Measurements from ENCODE around the gene RMDN2. TPM values are rescaled to one million over a fixed set of nuclear protein-coding genes. Genes with fewer than 3 reads are reported as not detected.

RMDN2 gene
- total RNA-seq, 3 donors from 2014 or later (not counting 1 experiment from before 2014, with no cell fraction given), result 8.4 to 10.9 (median 8.4) TPM

DNA sequence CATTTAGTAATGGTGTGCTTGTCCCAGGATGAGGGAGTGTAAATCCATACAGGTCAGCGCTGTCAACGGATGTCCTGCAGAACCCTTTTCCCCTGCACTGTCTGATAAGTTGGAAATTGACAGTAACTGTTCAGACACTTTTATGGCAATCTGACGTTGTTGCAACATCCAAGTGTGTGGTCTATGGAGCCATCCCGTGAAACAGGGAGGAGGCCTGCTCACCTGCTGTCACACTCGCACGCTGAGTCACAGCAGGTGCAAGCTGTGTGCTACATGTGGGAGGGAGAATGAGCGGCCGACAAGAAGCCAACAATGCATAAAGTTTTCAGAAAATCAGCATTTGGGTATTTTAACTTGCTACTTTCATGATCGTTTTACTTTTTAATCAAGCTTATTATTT, 43.7 kb upstream of the RMDN2 start:
- Mint-ChIP-seq H3K27ac (no peak overlapping the region), H3K36me3 (no peaks in the 10 kb centered on the region), H3K4me1 (peaks cover 0 to under 1% of the 10 kb centered on the region in 2 donors), H3K4me3 (no peak overlapping the region), H3K9me3 (no peaks in the 10 kb centered on the region), H3K27me3 (ENCODE audit: low read depth in 2 of 2) (peaks cover 21 to 34% of the 10 kb centered on the region in 2 donors)
- ATAC-seq (no peak), DNase-seq (no peak)
- Histone ChIP-seq H3K27ac (ENCODE audit: low read length) (no peak overlapping the region), H3K4me3 (ENCODE audit: low read length) (no peak overlapping the region), H3K4me1 (ENCODE audit: control insufficient read depth, insufficient read depth, low read length) (no peaks in the 10 kb centered on the region), H3K27me3 (ENCODE audit: control insufficient read depth, insufficient read depth, low read length) (peaks cover 4% of the 10 kb centered on the region), H3K9me3 (ENCODE audit: control insufficient read depth, insufficient read depth, low read length) (no peaks in the 10 kb centered on the region), H3K36me3 (ENCODE audit: control insufficient read depth, insufficient read depth, low read length) (no peaks in the 10 kb centered on the region)
- intact Hi-C loops (cut with micrococcal nuclease), result no loop called here
- WGBS (ENCODE audit: insufficient coverage), result 79% methylated on average over 8 of the region's 9 CpGs
- TF ChIP-seq CTCF (IDR thresholded peaks at IDR 0.05), result no peak

DNA sequence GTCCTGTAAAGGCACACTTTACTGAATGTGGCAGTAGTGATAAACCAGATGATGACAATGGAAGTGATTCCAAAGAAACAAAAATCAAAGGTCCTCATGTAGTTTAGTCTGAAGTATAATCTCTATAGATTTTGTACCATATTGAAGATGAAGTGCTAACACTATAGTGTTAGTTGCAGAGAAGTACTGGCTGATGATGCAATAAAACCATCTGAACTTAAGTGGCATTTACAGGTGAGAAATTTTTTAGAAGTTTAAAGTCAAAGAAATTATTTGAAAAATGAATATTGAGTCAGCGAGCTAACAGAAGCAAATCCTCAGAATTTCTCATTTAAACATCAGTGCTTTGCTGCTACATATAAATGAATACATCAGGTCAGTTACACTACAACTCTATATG, 43.1 kb upstream of the RMDN2 start:
- ATAC-seq, result no peak

DNA sequence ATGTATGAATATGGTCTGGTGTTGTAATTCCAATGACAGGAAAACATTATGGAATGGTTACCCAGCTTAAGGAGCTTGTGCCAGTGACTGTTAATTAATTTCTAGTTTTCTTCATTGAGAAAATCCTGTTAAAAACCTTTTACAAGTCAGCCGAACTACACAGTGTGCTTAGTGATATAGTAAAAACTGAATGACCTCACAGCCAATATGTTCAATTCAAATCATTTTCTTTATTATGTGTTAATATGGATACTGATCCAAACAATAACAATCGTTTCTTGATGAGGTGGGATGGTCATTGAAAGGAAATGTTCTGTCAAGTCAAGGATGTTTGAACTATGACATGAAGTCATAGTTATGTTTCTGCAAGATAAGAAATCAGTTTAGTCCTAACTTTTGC, 41.6 kb upstream of the RMDN2 start:
- H3K4me1 ChIP-seq (ENCODE audit: control insufficient read depth, insufficient read depth, low read length), result peaks cover 3% of the 10 kb centered on the region
- Mint-ChIP-seq H3K4me3 (no peak overlapping the region), H3K27me3 (ENCODE audit: low read depth in 2 of 2) (peaks cover 25 to 43% of the 10 kb centered on the region in 2 donors), H3K9me3 (no peaks in the 10 kb centered on the region), H3K27ac (no peak overlapping the region), H3K4me1 (peaks cover 5 to 6% of the 10 kb centered on the region in 2 donors), H3K36me3 (no peaks in the 10 kb centered on the region)
- H3K4me3 ChIP-seq (ENCODE audit: low read length), result no peak overlapping the region
- peaks cover 5% of the 10 kb centered on the region for H3K27me3 ChIP-seq (ENCODE audit: control insufficient read depth, insufficient read depth, low read length)
- no peaks in the 10 kb centered on the region for H3K9me3 ChIP-seq (ENCODE audit: control insufficient read depth, insufficient read depth, low read length)
- WGBS (ENCODE audit: insufficient coverage), result 94% methylated on average over 1 of the region's 2 CpGs
- intact Hi-C loops (cut with micrococcal nuclease), result no loop called here
- ATAC-seq (no peak), DNase-seq (no peak)
- no peak overlapping the region for H3K27ac ChIP-seq (ENCODE audit: low read length)
- no peak for TF ChIP-seq CTCF (IDR thresholded peaks at IDR 0.05)
- H3K36me3 ChIP-seq (ENCODE audit: control insufficient read depth, insufficient read depth, low read length), result no peaks in the 10 kb centered on the region

More for the DNA sequence above, 43.1 kb upstream of the RMDN2 start:
- Histone ChIP-seq H3K27ac (ENCODE audit: low read length) (no peak overlapping the region), H3K4me1 (ENCODE audit: control insufficient read depth, insufficient read depth, low read length) (peaks cover 2% of the 10 kb centered on the region), H3K36me3 (ENCODE audit: control insufficient read depth, insufficient read depth, low read length) (no peaks in the 10 kb centered on the region), H3K27me3 (ENCODE audit: control insufficient read depth, insufficient read depth, low read length) (peaks cover 4% of the 10 kb centered on the region), H3K4me3 (ENCODE audit: low read length) (no peak overlapping the region), H3K9me3 (ENCODE audit: control insufficient read depth, insufficient read depth, low read length) (no peaks in the 10 kb centered on the region)
- no peak for TF ChIP-seq CTCF (IDR thresholded peaks at IDR 0.05)
- WGBS (ENCODE audit: insufficient coverage), result no CpG with 5 or more reads among the region's 1 CpG
- peaks cover 5 to 6% of the 10 kb centered on the region in 2 donors for H3K4me1 Mint-ChIP-seq
- no peak overlapping the region for H3K27ac Mint-ChIP-seq
- no peak for DNase-seq
- no peak overlapping the region for H3K4me3 Mint-ChIP-seq
- H3K36me3 Mint-ChIP-seq, result no peaks in the 10 kb centered on the region
- intact Hi-C loops (cut with micrococcal nuclease), result no loop called here
- H3K27me3 Mint-ChIP-seq (ENCODE audit: low read depth in 2 of 2), result peaks cover 21 to 34% of the 10 kb centered on the region in 2 donors
- H3K9me3 Mint-ChIP-seq, result no peaks in the 10 kb centered on the region

GRCh38 chr2:37885329-37885993, 39.6 kb upstream of the RMDN2 start:
- no peak for DNase-seq
- peaks cover 3% of the 10 kb centered on the region for H3K4me1 ChIP-seq (ENCODE audit: control insufficient read depth, insufficient read depth, low read length)
- WGBS (ENCODE audit: insufficient coverage), result 91% methylated on average over 3 of the region's 3 CpGs

More at GRCh38 chr2:37885329-37885993, 39.6 kb upstream of the RMDN2 start:
- H3K36me3 Mint-ChIP-seq, result no peaks in the 10 kb centered on the region
- Histone ChIP-seq H3K4me3 (ENCODE audit: low read length) (no peak overlapping the region), H3K36me3 (ENCODE audit: control insufficient read depth, insufficient read depth, low read length) (no peaks in the 10 kb centered on the region), H3K9me3 (ENCODE audit: control insufficient read depth, insufficient read depth, low read length) (no peaks in the 10 kb centered on the region), H3K27me3 (ENCODE audit: control insufficient read depth, insufficient read depth, low read length) (peaks cover 6% of the 10 kb centered on the region), H3K27ac (ENCODE audit: low read length) (no peak overlapping the region)
- peaks cover 5 to 6% of the 10 kb centered on the region in 2 donors for H3K4me1 Mint-ChIP-seq
- no peak for ATAC-seq
- H3K4me3 Mint-ChIP-seq, result no peak overlapping the region
- H3K27me3 Mint-ChIP-seq (ENCODE audit: low read depth in 2 of 2), result peaks cover 20 to 31% of the 10 kb centered on the region in 2 donors
- TF ChIP-seq CTCF (IDR thresholded peaks at IDR 0.05), result no peak
- no peaks in the 10 kb centered on the region for H3K9me3 Mint-ChIP-seq
- intact Hi-C loops (cut with micrococcal nuclease), result no loop called here
- no peak overlapping the region for H3K27ac Mint-ChIP-seq

All from natural killer cell (primary cell).